IMR-90 (cell line): Measurements from ENCODE around the gene LCN2. TPM values are rescaled to one million over a fixed set of nuclear protein-coding genes. Genes with fewer than 3 reads are reported as not detected.

Experiments used
- ATAC-seq: fragments of 200-7000 bp; cut with Tn5 transposase; 2 replicates; pipeline ENCODE4 v1.9.1; 2020; ENCODE audit warnings: low read depth, mild to moderate bottlenecking, moderate library complexity
- BruUV-seq: library from RNA; stranded (reverse); fragments of 400-500 nt; replicated peaks from 2 replicates; lab custom pipeline; 2021; lab: Mats Ljungman, UMichigan
- CTCF ChIA-PET: fragments of 300-600 bp; formaldehyde crosslinking; extraction: SDS; loops from one replicate; lab custom pipeline; 2021; ENCODE audit warnings: antibody characterized with exemption; lab: Yijun Ruan, JAX
- POLR2A ChIA-PET: fragments of 300-600 bp; sonication (Branson Sonifier 250); formaldehyde crosslinking; loops from one replicate; lab custom pipeline; 2022; ENCODE audit warnings: antibody characterized with exemption; ENCODE audit not compliant: unreplicated experiment; lab: Charles Lee
- DNase-seq: peaks from one replicate; pipeline ENCODE4 v3.0.0; 2013
- H2AFZ ChIP-seq: replicated peaks from 2 replicates; pipeline ENCODE3; 2013; ENCODE audit warnings: low read length, mild to moderate bottlenecking; ENCODE audit not compliant: poor library complexity
- H2AK5ac ChIP-seq: 2 replicates; pipeline ENCODE4 v1.6.1; 2013; ENCODE audit warnings: low read depth, low read length, inconsistent platforms
- H2AK9ac ChIP-seq: replicated peaks from 2 replicates; pipeline ENCODE3; 2013; ENCODE audit warnings: mild to moderate bottlenecking, low read depth, low read length, moderate library complexity; ENCODE audit not compliant: poor library complexity
- H2BK120ac ChIP-seq: 2 replicates; pipeline ENCODE4 v1.6.1; 2013; ENCODE audit warnings: low read depth, low read length, inconsistent platforms
- H2BK15ac ChIP-seq: 3 replicates; pipeline ENCODE4 v1.6.1; 2013; ENCODE audit warnings: low read depth, low read length, inconsistent platforms
- H2BK20ac ChIP-seq: 2 replicates; pipeline ENCODE4 v1.6.1; 2013; ENCODE audit warnings: low read depth, mild to moderate bottlenecking, inconsistent platforms, low read length, moderate library complexity
- H2BK5ac ChIP-seq: 2 replicates; pipeline ENCODE4 v1.6.1; 2013; ENCODE audit warnings: mild to moderate bottlenecking, low read depth, low read length, inconsistent platforms; ENCODE audit not compliant: poor library complexity, severe bottlenecking
- H3K14ac ChIP-seq: replicated peaks from 2 replicates; pipeline ENCODE4 v1.6.1; 2013; ENCODE audit warnings: low read depth, low read length, inconsistent platforms
- H3K18ac ChIP-seq: 2 replicates; pipeline ENCODE4 v1.6.1; 2013; ENCODE audit warnings: low read depth, low read length, control low read depth
- H3K23ac ChIP-seq: 2 replicates; pipeline ENCODE4 v1.6.1; 2013; ENCODE audit warnings: low read depth, low read length, inconsistent platforms
- H3K27ac ChIP-seq: 2 replicates; pipeline ENCODE4 v1.5.1; 2013; ENCODE audit warnings: mild to moderate bottlenecking, control low read depth, low read length; ENCODE audit not compliant: insufficient read depth
- H3K27me3 ChIP-seq: 2 replicates; pipeline ENCODE4 v1.6.1; 2013; ENCODE audit warnings: low read length; ENCODE audit not compliant: control insufficient read depth, insufficient read depth
- H3K36me3 ChIP-seq: 2 replicates; pipeline ENCODE4 v1.6.1; 2013; ENCODE audit warnings: low read length, mixed read lengths; ENCODE audit not compliant: control insufficient read depth, insufficient read depth
- H3K4ac ChIP-seq: 2 replicates; pipeline ENCODE4 v1.6.1; 2013; ENCODE audit warnings: low read depth, low read length, inconsistent platforms
- H3K4me1 ChIP-seq: 2 replicates; pipeline ENCODE4 v1.6.1; 2013; ENCODE audit warnings: low read length, mixed read lengths; ENCODE audit not compliant: control insufficient read depth, insufficient read depth
- H3K4me2 ChIP-seq: 2 replicates; pipeline ENCODE4 v1.6.1; 2013; ENCODE audit warnings: low read depth, mild to moderate bottlenecking, control low read depth, low read length, moderate library complexity
- H3K4me3 ChIP-seq: 2 replicates; pipeline ENCODE4 v1.5.1; 2013; ENCODE audit warnings: low read depth, mild to moderate bottlenecking, control low read depth, low read length, moderate library complexity; ENCODE audit not compliant: insufficient read depth
- H3K56ac ChIP-seq: 2 replicates; pipeline ENCODE4 v1.6.1; 2013; ENCODE audit warnings: low read length, inconsistent platforms; ENCODE audit not compliant: insufficient read depth; ENCODE audit errors: extremely low read depth
- H3K79me1 ChIP-seq, 2 experiments: 2 replicates each; pipeline ENCODE4 v1.6.1; 2013; ENCODE audit warnings: low read length in 2 of 2, inconsistent platforms in 1 of 2, low read depth in 1 of 2
- H3K9ac ChIP-seq: 2 replicates; pipeline ENCODE4 v1.6.1; 2013; ENCODE audit warnings: low read depth, low read length, control low read depth
- H3K9me1 ChIP-seq: 2 replicates; pipeline ENCODE4 v1.6.1; 2013; ENCODE audit warnings: low read length, inconsistent platforms; ENCODE audit not compliant: insufficient read depth
- H3K9me3 ChIP-seq: 2 replicates; pipeline ENCODE4 v1.6.1; 2013; ENCODE audit warnings: low read length; ENCODE audit not compliant: control insufficient read depth, insufficient read depth
- H4K20me1 ChIP-seq: 2 replicates; pipeline ENCODE4 v1.6.1; 2013; ENCODE audit warnings: low read length, inconsistent platforms; ENCODE audit not compliant: insufficient read depth
- H4K5ac ChIP-seq: 2 replicates; pipeline ENCODE4 v1.6.1; 2013; ENCODE audit warnings: mild to moderate bottlenecking, low read depth, low read length, control low read depth
- H4K8ac ChIP-seq, 2 experiments: 2 replicates each; pipeline ENCODE4 v1.6.1; 2013; ENCODE audit warnings: low read depth in 2 of 2, low read length in 2 of 2, control low read depth in 1 of 2, inconsistent platforms in 1 of 2
- H4K91ac ChIP-seq: 2 replicates; pipeline ENCODE4 v1.6.1; 2013; ENCODE audit warnings: low read depth, low read length, inconsistent platforms; ENCODE audit not compliant: insufficient read depth
- BHLHE40 ChIP-seq: fragments of 150-350 bp; IDR thresholded peaks from 2 replicates; pipeline ENCODE4 v1.6.1; 2016; ENCODE audit warnings: mild to moderate bottlenecking, low read depth, low read length
- CEBPB ChIP-seq: IDR thresholded peaks from 2 replicates; pipeline ENCODE4 v1.6.1; 2012; ENCODE audit warnings: low read depth, low read length, improper control_type of control experiment
- CHD1 ChIP-seq: IDR thresholded peaks from 2 replicates; pipeline ENCODE4 v1.6.1; 2012; ENCODE audit warnings: low read depth, low read length, improper control_type of control experiment
- FOS ChIP-seq: fragments of 150-350 bp; IDR thresholded peaks from 2 replicates; pipeline ENCODE4 v1.6.1; 2016; ENCODE audit warnings: low read depth, low read length
- MAFK ChIP-seq: IDR thresholded peaks from 2 replicates; pipeline ENCODE4 v1.6.1; 2012; ENCODE audit warnings: low read depth, low read length, improper control_type of control experiment
- MAZ ChIP-seq: IDR thresholded peaks from 2 replicates; pipeline ENCODE4 v1.6.1; 2012; ENCODE audit warnings: low read depth, mild to moderate bottlenecking, low read length, improper control_type of control experiment, moderate library complexity, borderline replicate concordance
- MXI1 ChIP-seq: IDR thresholded peaks from 2 replicates; pipeline ENCODE4 v1.6.1; 2012; ENCODE audit warnings: low read depth, mild to moderate bottlenecking, low read length, moderate library complexity, borderline replicate concordance
- NFE2L2 ChIP-seq: fragments of 150-350 bp; IDR thresholded peaks from 2 replicates; pipeline ENCODE4 v1.6.1; 2016; ENCODE audit warnings: low read depth, mild to moderate bottlenecking, low read length
- POLR2A ChIP-seq: IDR thresholded peaks from 2 replicates; pipeline ENCODE4 v1.6.1; 2012; ENCODE audit warnings: mild to moderate bottlenecking, low read depth, low read length
- RAD21 ChIP-seq: IDR thresholded peaks from 2 replicates; pipeline ENCODE4 v1.6.1; 2012; ENCODE audit warnings: low read length, improper control_type of control experiment
- RCOR1 ChIP-seq: IDR thresholded peaks from 2 replicates; pipeline ENCODE4 v1.6.1; 2012; ENCODE audit warnings: mild to moderate bottlenecking, low read length, improper control_type of control experiment; ENCODE audit not compliant: insufficient replicate concordance
- RFX5 ChIP-seq: IDR thresholded peaks from 2 replicates; pipeline ENCODE4 v1.8.0; 2012; ENCODE audit warnings: low read depth, mild to moderate bottlenecking, low read length, moderate library complexity
- SMC3 ChIP-seq: fragments of 150-350 bp; IDR thresholded peaks from 2 replicates; pipeline ENCODE4 v1.6.1; 2016; ENCODE audit warnings: low read depth, mild to moderate bottlenecking, antibody characterized with exemption, low read length, moderate library complexity
- WGBS, 2 experiments: methylation state at CpG; one replicate each; pipeline versions ENCODE4 v1.1.5 to v1.1.7; 2013; ENCODE audit warnings: missing lambda C conversion rate in 2 of 2; ENCODE audit not compliant: insufficient read length in 1 of 2; ENCODE audit errors: extremely low coverage in 2 of 2; 5-methylcytosine and 5-hydroxymethylcytosine counted together
- dilution Hi-C: fragments of 300-500 bp; cut with HindIII; formaldehyde crosslinking; loops from one replicate; pipeline ENCODE4 v1.14.3; 2018; ENCODE audit warnings: low sequenced_read_pairs; ENCODE audit not compliant: unreplicated experiment
- in situ Hi-C: fragments of 300-500 bp; cut with MboI; formaldehyde crosslinking; loops from 3 replicates; pipeline ENCODE4 v1.14.3; 2019; ENCODE audit warnings: low sequenced_read_pairs, inconsistent platforms, mixed read lengths
- intact Hi-C: fragments of 100-400 bp; cut with micrococcal nuclease; formaldehyde crosslinking; loops from 2 replicates; pipeline ENCODE4 v1.10.0; 2022
- polyA plus RNA-seq, 3 experiments: library from polyadenylated mRNA; depleted of rRNA; stranded (reverse); fragments of >200 nt; gene quantifications; 2 replicates each; pipeline ENCODE4 v1.2.3, GENCODE V29; 2012; ENCODE audit warnings: low replicate concordance in 1 of 3
- total RNA-seq: library from RNA; depleted of rRNA; stranded (reverse); fragments of >200 nt; gene quantifications from 2 replicates; pipeline ENCODE4 v1.2.3, GENCODE V29; 2012
- TF ChIP-seq, protein P1 (sequence below): fragments of 150-350 bp; IDR thresholded peaks from 2 replicates; pipeline ENCODE4 v1.6.1; 2016; ENCODE audit warnings: low read depth, mild to moderate bottlenecking, low read length, moderate library complexity, borderline replicate concordance
- TF ChIP-seq, protein P2 (sequence below): conservative IDR thresholded peaks from 2 replicates; pipeline ENCODE4 v1.5.1; 2012; ENCODE audit warnings: mild to moderate bottlenecking, low read depth, low read length, improper control_type of control experiment
- TF ChIP-seq, protein P3 (sequence below): fragments of 150-350 bp; IDR thresholded peaks from 2 replicates; pipeline ENCODE4 v1.6.1; 2017; ENCODE audit warnings: mild to moderate bottlenecking, antibody characterized with exemption, low read length, low read depth

LCN2 gene
- total and polyA plus RNA-seq, 2 of the 4 experiments (the other 2 are of a cell fraction), result not detected

DNA sequence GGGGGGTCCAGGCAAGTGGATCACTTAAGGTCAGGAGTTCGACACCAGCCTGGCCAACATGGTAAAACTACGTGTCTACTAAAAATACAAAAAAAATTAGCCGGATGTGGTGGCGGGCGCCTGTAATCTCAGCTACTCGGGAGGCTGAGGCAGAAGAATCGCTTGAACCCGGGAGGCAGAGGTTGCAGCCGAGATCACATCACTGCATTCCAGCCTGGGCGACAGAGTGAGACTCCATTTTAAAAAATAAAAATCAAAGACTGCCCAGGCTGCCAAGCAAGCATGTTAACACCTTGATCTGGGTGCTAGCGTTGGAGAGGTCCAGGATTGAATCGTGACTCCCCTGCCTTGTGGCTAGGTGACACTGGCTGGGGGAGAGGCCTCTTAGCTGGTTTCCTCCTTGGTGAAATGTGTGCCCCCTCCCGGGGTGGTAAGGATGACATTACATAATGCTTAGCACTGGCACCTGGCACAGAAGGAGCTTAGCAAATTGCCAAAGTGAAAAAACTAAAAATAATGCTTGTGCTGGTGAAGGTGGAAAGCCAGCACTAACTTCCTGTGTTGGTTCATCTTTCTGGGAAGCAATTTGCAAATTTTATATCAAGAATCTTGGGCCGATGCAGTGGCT lies 44.3 kb downstream of the LCN2 start:
- CTCF ChIA-PET, result interaction anchor here (0.8 to 1.2 kb wide), 2 partner anchors 19 to 62 kb away, joined by 3 read pairs; no protein-coding TSS in a partner anchor
- H2BK5ac ChIP-seq, result no peak overlapping the region
- H4K91ac ChIP-seq, result 0 out of 2 replicates have a peak overlapping the region, but pooled peaks have one; percentile 31
- no peak overlapping the region for H3K56ac ChIP-seq
- H2BK20ac ChIP-seq, result no peak overlapping the region
- H3K9me1 ChIP-seq, result peaks cover 9% of the 10 kb centered on the region; the same call in 1 of the 2 replicates
- no peak overlapping the region for H2BK120ac ChIP-seq
- TF ChIP-seq MAFK (no peak), CHD1 (no peak), NFE2L2 (no peak), RCOR1 (no peak), POLR2A (no peak), MAZ (no peak), CEBPB (no peak), MXI1 (no peak), RFX5 (no peak), RAD21 (no peak), SMC3 (no peak), FOS (no peak), BHLHE40 (no peak)
- TF ChIP-seq, protein P1, sequence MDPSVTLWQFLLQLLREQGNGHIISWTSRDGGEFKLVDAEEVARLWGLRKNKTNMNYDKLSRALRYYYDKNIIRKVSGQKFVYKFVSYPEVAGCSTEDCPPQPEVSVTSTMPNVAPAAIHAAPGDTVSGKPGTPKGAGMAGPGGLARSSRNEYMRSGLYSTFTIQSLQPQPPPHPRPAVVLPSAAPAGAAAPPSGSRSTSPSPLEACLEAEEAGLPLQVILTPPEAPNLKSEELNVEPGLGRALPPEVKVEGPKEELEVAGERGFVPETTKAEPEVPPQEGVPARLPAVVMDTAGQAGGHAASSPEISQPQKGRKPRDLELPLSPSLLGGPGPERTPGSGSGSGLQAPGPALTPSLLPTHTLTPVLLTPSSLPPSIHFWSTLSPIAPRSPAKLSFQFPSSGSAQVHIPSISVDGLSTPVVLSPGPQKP, result no peak
- TF ChIP-seq, protein P2, sequence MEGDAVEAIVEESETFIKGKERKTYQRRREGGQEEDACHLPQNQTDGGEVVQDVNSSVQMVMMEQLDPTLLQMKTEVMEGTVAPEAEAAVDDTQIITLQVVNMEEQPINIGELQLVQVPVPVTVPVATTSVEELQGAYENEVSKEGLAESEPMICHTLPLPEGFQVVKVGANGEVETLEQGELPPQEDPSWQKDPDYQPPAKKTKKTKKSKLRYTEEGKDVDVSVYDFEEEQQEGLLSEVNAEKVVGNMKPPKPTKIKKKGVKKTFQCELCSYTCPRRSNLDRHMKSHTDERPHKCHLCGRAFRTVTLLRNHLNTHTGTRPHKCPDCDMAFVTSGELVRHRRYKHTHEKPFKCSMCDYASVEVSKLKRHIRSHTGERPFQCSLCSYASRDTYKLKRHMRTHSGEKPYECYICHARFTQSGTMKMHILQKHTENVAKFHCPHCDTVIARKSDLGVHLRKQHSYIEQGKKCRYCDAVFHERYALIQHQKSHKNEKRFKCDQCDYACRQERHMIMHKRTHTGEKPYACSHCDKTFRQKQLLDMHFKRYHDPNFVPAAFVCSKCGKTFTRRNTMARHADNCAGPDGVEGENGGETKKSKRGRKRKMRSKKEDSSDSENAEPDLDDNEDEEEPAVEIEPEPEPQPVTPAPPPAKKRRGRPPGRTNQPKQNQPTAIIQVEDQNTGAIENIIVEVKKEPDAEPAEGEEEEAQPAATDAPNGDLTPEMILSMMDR, result no peak
- TF ChIP-seq, protein P3, sequence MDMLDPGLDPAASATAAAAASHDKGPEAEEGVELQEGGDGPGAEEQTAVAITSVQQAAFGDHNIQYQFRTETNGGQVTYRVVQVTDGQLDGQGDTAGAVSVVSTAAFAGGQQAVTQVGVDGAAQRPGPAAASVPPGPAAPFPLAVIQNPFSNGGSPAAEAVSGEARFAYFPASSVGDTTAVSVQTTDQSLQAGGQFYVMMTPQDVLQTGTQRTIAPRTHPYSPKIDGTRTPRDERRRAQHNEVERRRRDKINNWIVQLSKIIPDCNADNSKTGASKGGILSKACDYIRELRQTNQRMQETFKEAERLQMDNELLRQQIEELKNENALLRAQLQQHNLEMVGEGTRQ, result no peak
- no peak overlapping the region for H2BK15ac ChIP-seq
- H4K20me1 ChIP-seq, result no peaks in the 10 kb centered on the region
- peaks cover 10% of the 10 kb centered on the region for H3K36me3 ChIP-seq
- H3K27ac ChIP-seq, result no peak overlapping the region
- peak overlapping the region; percentile 96 for H2AFZ ChIP-seq
- intact Hi-C loops, result no loop called here
- no peaks in the 10 kb centered on the region for H3K27me3 ChIP-seq
- no peak overlapping the region for H2AK9ac ChIP-seq
- H3K23ac ChIP-seq, result no peak overlapping the region
- H3K9ac ChIP-seq, result no peak overlapping the region
- no peak overlapping the region for H3K4ac ChIP-seq
- POLR2A ChIA-PET, result no interaction called here
- ATAC-seq (no peak), DNase-seq (no peak)
- BruUV-seq, result no TSS peak
- H4K8ac ChIP-seq, result peak overlapping the region in 1 of 2 experiments; percentile 54; a peak in 2 of 4 replicates
- no peak overlapping the region for H3K18ac ChIP-seq
- peaks cover 10% of the 10 kb centered on the region for H3K4me1 ChIP-seq
- peaks cover 14 to 28% of the 10 kb centered on the region in 2 experiments for H3K79me1 ChIP-seq
- H2AK5ac ChIP-seq, result no peak overlapping the region; the same call in 1 of the 2 replicates
- dilution Hi-C loops, result no loop called here
- no peaks in the 10 kb centered on the region for H3K9me3 ChIP-seq
- WGBS, 2 experiments, result 93% methylated on average over 8 of the region's 14 CpGs; no CpG with 5 or more reads in 1 of the 2 experiments
- H4K5ac ChIP-seq, result no peak overlapping the region
- H3K4me3 ChIP-seq, result no peak overlapping the region
- in situ Hi-C loops, result no loop called here
- no peak overlapping the region for H3K4me2 ChIP-seq
- H3K14ac ChIP-seq, result no peak overlapping the region
